Skeletal muscle tissue (tissue), 4 donors: ENCODE results near the gene LRPPRC. TPM values are rescaled to one million over a fixed set of nuclear protein-coding genes. Genes with fewer than 3 reads are reported as not detected.

ENCODE experiments used
- H3K27ac ChIP-seq: one replicate; pipeline ENCODE4 v1.7.0; 2013; ENCODE audit warnings: mild to moderate bottlenecking, low read depth, low read length, inconsistent platforms
- H3K27me3 ChIP-seq, 3 donors: one replicate each; pipeline ENCODE4 v1.7.0; 2013; ENCODE audit warnings: low read length in 3 of 3; ENCODE audit not compliant: control insufficient read depth in 3 of 3, insufficient read depth in 3 of 3
- H3K36me3 ChIP-seq, 3 donors: one replicate each; pipeline ENCODE4 v1.7.0; 2013; ENCODE audit warnings: low read length in 3 of 3; ENCODE audit not compliant: control insufficient read depth in 3 of 3, insufficient read depth in 3 of 3
- H3K4me1 ChIP-seq, 3 donors: one replicate each; pipeline ENCODE4 v1.7.0; 2013; ENCODE audit warnings: low read length in 3 of 3, mild to moderate bottlenecking in 3 of 3; ENCODE audit not compliant: control insufficient read depth in 3 of 3, insufficient read depth in 3 of 3
- H3K4me3 ChIP-seq, 3 donors: one replicate each; pipeline ENCODE4 v1.7.0; 2013; ENCODE audit warnings: low read length in 3 of 3
- H3K9ac ChIP-seq, 3 donors: one replicate each; pipeline ENCODE4 v1.7.0; 2013; ENCODE audit warnings: low read length in 3 of 3, mild to moderate bottlenecking in 3 of 3, moderate library complexity in 2 of 3, low read depth in 1 of 3
- H3K9me3 ChIP-seq, 3 donors: one replicate each; pipeline ENCODE4 v1.7.0; 2013; ENCODE audit warnings: low read length in 3 of 3; ENCODE audit not compliant: control insufficient read depth in 3 of 3
- total RNA-seq: library from RNA; depleted of rRNA; stranded (reverse); fragments of >200 nt; gene quantifications from one replicate; pipeline ENCODE4 v1.2.3, GENCODE V29; 2014
- donor health status: Osteomylitis.

The LRPPRC gene
- total RNA-seq, 1 donor from 2014 or later = 77.8 TPM

GRCh38 chr2:43852196-43852730 is 143.5 kb downstream of the LRPPRC start:
- no peak overlapping the region for H3K4me3 ChIP-seq
- no peaks in the 10 kb centered on the region for H3K4me1 ChIP-seq
- no peaks in the 10 kb centered on the region for H3K36me3 ChIP-seq
- H3K27ac ChIP-seq = no peak overlapping the region
- no peak overlapping the region for H3K9ac ChIP-seq
- H3K27me3 ChIP-seq = peaks cover 0 to 31% (median 19%) of the 10 kb centered on the region in 3 donors
- H3K9me3 ChIP-seq = no peaks in the 10 kb centered on the region

DNA sequence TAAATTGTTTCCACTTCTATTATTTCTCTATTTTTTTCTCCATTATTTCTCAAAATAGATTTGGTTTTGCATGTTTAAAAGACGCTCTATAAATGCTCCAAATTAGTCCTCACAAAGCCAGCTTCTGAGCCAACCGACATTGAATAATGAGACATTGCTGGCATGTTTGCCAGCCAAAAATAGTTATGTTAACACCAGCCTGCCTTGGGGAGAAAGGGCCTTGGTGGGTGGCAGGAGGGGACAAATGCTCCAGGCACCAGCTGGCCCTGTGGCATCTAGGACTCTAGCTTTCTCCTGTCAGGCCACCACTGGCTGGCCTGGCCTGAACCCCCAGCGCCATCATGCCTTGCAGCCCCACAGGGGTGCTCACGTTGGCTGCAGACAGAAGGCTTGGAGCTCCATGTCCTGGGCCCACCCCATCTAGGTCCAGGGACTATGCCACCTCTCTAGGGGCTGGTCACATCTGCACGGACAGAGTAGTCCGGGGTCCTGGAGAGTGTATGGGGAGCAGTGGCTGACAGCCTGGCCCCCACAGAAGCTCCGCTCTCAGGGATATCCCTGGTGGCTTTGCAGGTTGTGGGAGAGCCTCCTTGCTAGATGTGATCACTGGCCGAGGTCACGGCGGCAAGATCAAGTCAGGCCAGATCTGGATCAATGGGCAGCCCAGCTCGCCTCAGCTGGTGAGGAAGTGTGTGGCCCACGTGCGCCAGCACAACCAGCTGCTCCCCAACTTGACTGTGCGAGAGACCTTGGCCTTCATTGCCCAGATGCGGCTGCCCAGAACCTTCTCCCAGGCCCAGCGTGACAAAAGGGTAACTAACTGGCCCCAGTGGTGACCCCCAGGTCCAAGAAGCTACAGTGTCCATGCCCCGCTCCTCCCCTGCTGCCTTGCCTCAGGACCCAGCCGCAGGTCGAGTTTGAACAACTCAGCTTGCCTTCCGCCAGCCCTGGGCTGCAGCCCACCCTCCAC is 144.5 kb downstream of the LRPPRC start:
- Histone ChIP-seq H3K4me3 (no peak overlapping the region), H3K9ac (no peak overlapping the region), H3K4me1 (no peaks in the 10 kb centered on the region), H3K27me3 (peaks cover 0 to 29% (median 19%) of the 10 kb centered on the region in 3 donors), H3K36me3 (no peaks in the 10 kb centered on the region), H3K9me3 (no peaks in the 10 kb centered on the region), H3K27ac (no peak overlapping the region)

- H3K27ac ChIP-seq = no peak overlapping the region
- no peaks in the 10 kb centered on the region for H3K4me1 ChIP-seq
- no peak overlapping the region for H3K9ac ChIP-seq
- H3K9me3 ChIP-seq = no peaks in the 10 kb centered on the region
- peaks cover 0 to 11% (median 8%) of the 10 kb centered on the region in 3 donors for H3K27me3 ChIP-seq
- H3K36me3 ChIP-seq = no peaks in the 10 kb centered on the region
- H3K4me3 ChIP-seq = no peak overlapping the region
These were observed 147.6 kb downstream of the LRPPRC start for GRCh38 chr2:43848214-43848613.

GRCh38 chr2:43846140-43846793 is 149.5 kb downstream of the LRPPRC start:
- no peaks in the 10 kb centered on the region for H3K4me1 ChIP-seq
- no peak overlapping the region for H3K27ac ChIP-seq
- H3K9me3 ChIP-seq = no peaks in the 10 kb centered on the region
- no peak overlapping the region for H3K4me3 ChIP-seq
- no peaks in the 10 kb centered on the region for H3K36me3 ChIP-seq
- H3K9ac ChIP-seq = no peak overlapping the region
- H3K27me3 ChIP-seq = peaks cover 0 to 3% (median 0%) of the 10 kb centered on the region in 3 donors

GRCh38 chr2:43845181-43845580 is 150.6 kb downstream of the LRPPRC start:
- H3K4me1 ChIP-seq = no peaks in the 10 kb centered on the region
- H3K9me3 ChIP-seq = no peaks in the 10 kb centered on the region
- no peak overlapping the region for H3K9ac ChIP-seq
- peaks cover 0 to 3% (median 0%) of the 10 kb centered on the region in 3 donors for H3K27me3 ChIP-seq
- H3K4me3 ChIP-seq = no peak overlapping the region
- H3K36me3 ChIP-seq = no peaks in the 10 kb centered on the region
- no peak overlapping the region for H3K27ac ChIP-seq

DNA sequence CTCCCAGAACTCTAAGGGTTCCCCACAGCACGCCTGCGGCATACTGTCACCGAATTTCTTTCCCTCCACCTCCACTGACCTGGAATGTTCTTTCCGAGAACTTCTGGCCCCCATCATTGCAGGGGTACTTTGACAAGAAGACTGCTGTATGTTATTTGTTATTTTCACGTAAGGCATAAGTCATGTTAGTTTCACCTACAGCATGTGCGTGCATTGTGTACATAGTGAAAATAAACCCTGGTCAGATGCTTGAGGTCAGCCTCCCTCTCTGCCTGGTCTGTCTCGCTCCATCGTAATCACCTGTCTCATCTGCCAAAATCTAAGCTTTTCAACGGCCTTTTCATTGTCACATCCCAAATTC is 152.9 kb downstream of the LRPPRC start:
- H3K36me3 ChIP-seq = no peaks in the 10 kb centered on the region
- peaks cover 0 to 7% (median 3%) of the 10 kb centered on the region in 3 donors for H3K27me3 ChIP-seq
- H3K27ac ChIP-seq = no peak overlapping the region
- H3K4me1 ChIP-seq = no peaks in the 10 kb centered on the region
- H3K4me3 ChIP-seq = no peak overlapping the region
- no peaks in the 10 kb centered on the region for H3K9me3 ChIP-seq
- H3K9ac ChIP-seq = no peak overlapping the region

- Histone ChIP-seq H3K27ac (no peak overlapping the region), H3K9me3 (no peaks in the 10 kb centered on the region), H3K4me1 (no peaks in the 10 kb centered on the region), H3K4me3 (no peak overlapping the region), H3K27me3 (peaks cover 0 to 7% (median 3%) of the 10 kb centered on the region in 3 donors), H3K9ac (no peak overlapping the region), H3K36me3 (no peaks in the 10 kb centered on the region)
These were observed 153.6 kb downstream of the LRPPRC start for GRCh38 chr2:43841949-43842865.

DNA sequence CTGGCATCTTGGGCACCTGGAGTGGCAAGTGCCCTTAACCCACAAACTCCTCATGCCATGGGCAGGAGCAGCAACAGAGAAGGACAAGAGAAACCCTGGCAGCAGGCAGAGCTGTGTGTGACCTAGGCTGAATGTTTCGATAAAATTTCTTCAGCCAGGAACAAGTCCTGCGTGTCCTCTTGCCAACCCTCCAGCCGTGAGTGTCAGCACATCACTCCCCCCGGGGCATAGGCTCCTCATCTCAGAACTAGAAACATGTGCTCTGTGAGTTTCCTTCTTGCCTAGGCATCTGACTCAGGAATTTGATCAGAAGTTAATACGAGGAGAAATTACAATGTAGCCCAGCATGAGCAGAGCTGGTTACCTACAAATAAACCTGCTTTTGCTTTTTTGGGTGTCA is 154.8 kb downstream of the LRPPRC start:
- Histone ChIP-seq H3K9ac (no peak overlapping the region), H3K27ac (no peak overlapping the region), H3K27me3 (peaks cover 0 to 10% (median 3%) of the 10 kb centered on the region in 3 donors), H3K9me3 (no peaks in the 10 kb centered on the region), H3K36me3 (no peaks in the 10 kb centered on the region), H3K4me1 (no peaks in the 10 kb centered on the region), H3K4me3 (no peak overlapping the region)

- H3K9me3 ChIP-seq = no peaks in the 10 kb centered on the region
- peaks cover 0 to 10% (median 3%) of the 10 kb centered on the region in 3 donors for H3K27me3 ChIP-seq
- no peak overlapping the region for H3K27ac ChIP-seq
These were observed 155.8 kb downstream of the LRPPRC start for GRCh38 chr2:43839776-43840564.

More at GRCh38 chr2:43839776-43840564, 155.8 kb downstream of the LRPPRC start:
- Histone ChIP-seq H3K36me3 (no peaks in the 10 kb centered on the region), H3K4me1 (no peaks in the 10 kb centered on the region), H3K9ac (no peak overlapping the region), H3K4me3 (no peak overlapping the region)
